ENCODE data around the gene ANXA7. TPM values are rescaled to one million over a fixed set of nuclear protein-coding genes. Genes with fewer than 3 reads are reported as not detected.
"Not testable (repeated sequence)": the region's sequence is repeated elsewhere in the genome, so short reads cannot be mapped to it uniquely, and the experiment has no call there.

ANXA7 gene
- total RNA-seq, 4 donors from 2014 or later: 51.9 to 70.1 (median 58.4) TPM

DNA sequence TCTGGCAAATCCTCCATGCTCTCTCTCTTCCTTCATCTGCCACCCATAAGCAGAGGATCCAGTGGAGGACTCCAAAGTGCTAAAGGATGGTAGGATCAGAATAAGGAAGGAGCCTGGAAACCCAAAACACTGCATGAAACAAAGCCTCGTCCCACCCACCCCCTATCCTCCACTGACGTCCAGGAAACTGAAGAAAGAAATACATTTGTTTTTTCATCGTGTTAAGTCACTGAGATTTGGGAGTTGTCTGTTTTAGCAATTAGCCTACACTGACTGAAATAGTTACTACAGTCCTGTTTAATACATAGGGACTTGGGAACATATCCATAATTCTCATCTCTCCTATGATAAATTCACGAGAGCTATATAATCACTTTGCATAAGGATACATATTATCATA lies 14.8 kb downstream of the ANXA7 start:
- Histone ChIP-seq H3K27ac (no peak overlapping the region), H3K9me3 (no peaks in the 10 kb centered on the region), H3K36me3 (peaks cover 0 to 45% (median 0%) of the 10 kb centered on the region in 3 donors), H3K27me3 (no peaks in the 10 kb centered on the region), H3K4me1 (no peaks in the 10 kb centered on the region), H3K4me3 (no peak overlapping the region)
- TF ChIP-seq, protein P1, sequence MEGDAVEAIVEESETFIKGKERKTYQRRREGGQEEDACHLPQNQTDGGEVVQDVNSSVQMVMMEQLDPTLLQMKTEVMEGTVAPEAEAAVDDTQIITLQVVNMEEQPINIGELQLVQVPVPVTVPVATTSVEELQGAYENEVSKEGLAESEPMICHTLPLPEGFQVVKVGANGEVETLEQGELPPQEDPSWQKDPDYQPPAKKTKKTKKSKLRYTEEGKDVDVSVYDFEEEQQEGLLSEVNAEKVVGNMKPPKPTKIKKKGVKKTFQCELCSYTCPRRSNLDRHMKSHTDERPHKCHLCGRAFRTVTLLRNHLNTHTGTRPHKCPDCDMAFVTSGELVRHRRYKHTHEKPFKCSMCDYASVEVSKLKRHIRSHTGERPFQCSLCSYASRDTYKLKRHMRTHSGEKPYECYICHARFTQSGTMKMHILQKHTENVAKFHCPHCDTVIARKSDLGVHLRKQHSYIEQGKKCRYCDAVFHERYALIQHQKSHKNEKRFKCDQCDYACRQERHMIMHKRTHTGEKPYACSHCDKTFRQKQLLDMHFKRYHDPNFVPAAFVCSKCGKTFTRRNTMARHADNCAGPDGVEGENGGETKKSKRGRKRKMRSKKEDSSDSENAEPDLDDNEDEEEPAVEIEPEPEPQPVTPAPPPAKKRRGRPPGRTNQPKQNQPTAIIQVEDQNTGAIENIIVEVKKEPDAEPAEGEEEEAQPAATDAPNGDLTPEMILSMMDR (IDR thresholded peaks at IDR 0.05): no peak
- no peak for TF ChIP-seq POLR2A (IDR thresholded peaks at IDR 0.05)
- no peak for DNase-seq

DNA sequence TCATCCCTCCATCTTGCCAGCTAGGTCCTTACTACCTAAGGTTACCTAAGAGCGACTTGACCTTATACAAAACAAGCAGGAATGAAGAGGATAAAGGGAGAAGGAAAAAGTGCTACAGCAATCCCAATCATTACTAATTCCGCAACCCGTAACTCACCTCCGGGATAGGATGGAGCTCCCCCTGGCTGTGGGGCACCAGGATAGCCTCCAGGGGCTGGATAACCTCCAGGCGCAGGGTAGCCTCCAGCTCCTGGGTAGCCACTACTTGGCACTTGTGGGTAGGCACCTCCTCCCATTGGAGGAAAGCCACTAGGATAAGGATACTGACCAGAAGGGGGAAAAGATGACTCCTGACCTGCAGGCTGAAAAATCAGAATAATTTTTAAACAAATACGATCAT lies 15.8 kb downstream of the ANXA7 start:
- DNase-seq: no peak
- TF ChIP-seq, protein P1 (IDR thresholded peaks at IDR 0.05): no peak
- TF ChIP-seq POLR2A (IDR thresholded peaks at IDR 0.05): no peak
- Histone ChIP-seq H3K36me3 (peaks cover 0 to 45% (median 0%) of the 10 kb centered on the region in 3 donors), H3K9me3 (no peaks in the 10 kb centered on the region), H3K4me3 (no peak overlapping the region), H3K4me1 (no peaks in the 10 kb centered on the region), H3K27ac (no peak overlapping the region), H3K27me3 (no peaks in the 10 kb centered on the region)

DNA sequence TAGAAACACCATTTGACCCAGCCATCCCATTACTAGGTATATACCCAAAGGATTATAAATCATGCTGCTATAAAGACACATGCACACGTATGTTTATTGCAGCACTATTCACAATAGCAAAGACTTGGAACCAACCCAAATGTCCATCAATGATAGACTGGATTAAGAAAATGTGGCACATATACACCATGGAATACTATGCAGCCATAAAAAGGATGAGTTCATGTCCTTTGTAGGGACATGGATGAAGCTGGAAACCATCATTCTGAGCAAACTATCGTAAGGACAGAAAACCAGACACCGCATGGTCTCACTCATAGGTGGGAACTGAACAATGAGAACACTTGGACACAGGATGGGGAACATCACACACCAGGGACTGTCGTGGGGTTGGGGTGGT lies 19.5 kb downstream of the ANXA7 start:
- not testable (repeated sequence) for H3K27ac ChIP-seq, H3K9me3 ChIP-seq, DNase-seq, H3K4me1 ChIP-seq, H3K4me3 ChIP-seq, H3K27me3 ChIP-seq
- peaks cover 0 to 57% (median 0%) of the 10 kb centered on the region in 3 donors for H3K36me3 ChIP-seq

DNA sequence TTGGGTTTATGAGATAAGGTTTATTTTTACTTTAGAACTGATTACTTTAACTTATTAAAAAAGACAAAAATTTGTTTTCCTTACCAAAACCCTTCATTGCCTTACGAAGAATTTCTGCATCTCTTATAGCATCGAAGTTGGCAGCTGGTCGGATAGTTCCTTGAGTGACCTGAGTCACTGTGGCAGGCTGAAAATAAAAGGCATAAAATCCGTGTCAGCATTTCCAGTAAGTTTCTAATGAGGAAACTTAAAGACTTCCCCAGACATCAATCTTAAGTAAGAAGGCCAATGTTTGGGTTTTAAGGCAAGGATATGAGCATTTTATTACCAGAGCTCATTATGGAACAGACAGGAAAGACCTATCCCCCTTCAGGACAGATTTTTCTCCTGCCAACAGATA lies 25.6 kb downstream of the ANXA7 start:
- DNase-seq: no peak
- H3K36me3 ChIP-seq: peaks cover 0 to 77% (median 0%) of the 10 kb centered on the region in 3 donors
- H3K27me3 ChIP-seq: no peaks in the 10 kb centered on the region
- H3K27ac ChIP-seq: no peak overlapping the region
- TF ChIP-seq, protein P1 (IDR thresholded peaks at IDR 0.05): no peak
- TF ChIP-seq POLR2A (IDR thresholded peaks at IDR 0.05): no peak
- H3K9me3 ChIP-seq: no peaks in the 10 kb centered on the region
- no peaks in the 10 kb centered on the region for H3K4me1 ChIP-seq
- no peak overlapping the region for H3K4me3 ChIP-seq

DNA sequence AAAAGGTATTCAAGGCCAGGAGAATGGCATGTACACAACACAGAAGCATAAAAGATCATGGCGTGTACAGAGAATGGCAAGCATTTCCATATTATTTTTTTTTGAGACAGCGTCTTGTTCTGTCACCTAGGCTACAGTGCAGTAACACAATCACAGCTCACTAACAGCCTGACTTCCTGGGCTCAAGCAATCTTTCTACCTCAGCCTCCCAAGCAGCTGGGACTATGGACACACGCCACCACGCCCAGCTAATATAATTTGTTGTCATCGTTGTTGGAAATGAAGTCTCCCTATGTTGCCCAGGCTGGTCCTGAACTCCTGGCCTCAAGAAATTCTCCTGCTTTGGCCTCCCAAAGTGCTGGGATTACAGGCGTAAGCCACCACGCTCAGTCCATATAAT lies 27.3 kb downstream of the ANXA7 start:
- no peak overlapping the region for H3K27ac ChIP-seq
- no peaks in the 10 kb centered on the region for H3K9me3 ChIP-seq
- H3K36me3 ChIP-seq: peaks cover 0 to 91% (median 0%) of the 10 kb centered on the region in 3 donors
- H3K27me3 ChIP-seq: no peaks in the 10 kb centered on the region
- TF ChIP-seq POLR2A (IDR thresholded peaks at IDR 0.05): no peak
- TF ChIP-seq, protein P1 (IDR thresholded peaks at IDR 0.05): no peak
- H3K4me3 ChIP-seq: no peak overlapping the region
- no peak for DNase-seq
- no peaks in the 10 kb centered on the region for H3K4me1 ChIP-seq

DNA sequence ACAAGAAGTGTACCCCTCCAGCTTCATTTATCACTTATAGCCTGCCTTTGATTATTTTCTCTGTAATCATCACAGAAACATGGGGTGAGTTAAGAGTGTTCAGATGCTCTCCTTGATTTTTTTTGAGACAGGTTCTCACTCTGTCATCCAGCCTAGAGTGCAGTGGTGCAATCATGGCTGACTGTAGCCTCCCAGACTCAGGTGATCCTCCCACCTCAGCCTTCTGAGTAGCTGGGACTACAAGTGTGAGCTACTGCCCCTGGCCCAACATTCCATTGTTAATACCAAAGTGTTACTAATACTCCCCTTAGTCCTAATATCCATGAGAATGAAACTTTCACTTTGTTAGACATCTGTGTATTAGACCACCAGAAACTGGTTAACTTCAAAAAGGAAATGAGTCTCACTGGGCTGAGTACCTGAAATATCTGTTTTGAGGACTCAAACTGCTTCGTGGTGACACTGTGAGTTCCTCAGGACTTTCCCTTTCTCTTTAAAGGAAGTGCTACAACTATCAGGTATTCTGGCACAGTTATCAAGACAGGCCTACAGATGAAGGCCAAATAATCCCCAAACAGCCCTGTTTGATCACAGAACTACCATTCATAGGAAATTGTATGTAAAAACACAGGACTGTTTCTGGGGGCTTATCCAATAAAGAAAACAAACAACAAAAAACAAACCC lies 34.7 kb downstream of the ANXA7 start:
- H3K27ac ChIP-seq: no peak overlapping the region
- no peak for DNase-seq
- H3K9me3 ChIP-seq: no peaks in the 10 kb centered on the region
- H3K36me3 ChIP-seq: peaks cover 0 to 92% (median 0%) of the 10 kb centered on the region in 3 donors
- no peaks in the 10 kb centered on the region for H3K4me1 ChIP-seq
- no peaks in the 10 kb centered on the region for H3K27me3 ChIP-seq
- TF ChIP-seq, protein P1 (IDR thresholded peaks at IDR 0.05): no peak
- no peak for TF ChIP-seq POLR2A (IDR thresholded peaks at IDR 0.05)
- no peak overlapping the region for H3K4me3 ChIP-seq
